ENCODE results near the gene FNDC8.
A peak's percentile ranks its signal among the peaks of the same experiment; 100 is the strongest.

The FNDC8 gene

GRCh38 chr17:35121315-35121714 lies at the start of gene FNDC8:
Gene FNDC8, plus strand, starts transcription at chr17:35121615. Its CDS starts 79 bp downstream, at chr17:35121694.
- no peak for TF ChIP-seq POLR2A (IDR thresholded peaks at IDR 0.05; ENCODE audit: low read depth, low read length)
- DNase-seq (ENCODE audit: insufficient read length, low spot score) (no peak), FAIRE-seq (no peak)

DNA sequence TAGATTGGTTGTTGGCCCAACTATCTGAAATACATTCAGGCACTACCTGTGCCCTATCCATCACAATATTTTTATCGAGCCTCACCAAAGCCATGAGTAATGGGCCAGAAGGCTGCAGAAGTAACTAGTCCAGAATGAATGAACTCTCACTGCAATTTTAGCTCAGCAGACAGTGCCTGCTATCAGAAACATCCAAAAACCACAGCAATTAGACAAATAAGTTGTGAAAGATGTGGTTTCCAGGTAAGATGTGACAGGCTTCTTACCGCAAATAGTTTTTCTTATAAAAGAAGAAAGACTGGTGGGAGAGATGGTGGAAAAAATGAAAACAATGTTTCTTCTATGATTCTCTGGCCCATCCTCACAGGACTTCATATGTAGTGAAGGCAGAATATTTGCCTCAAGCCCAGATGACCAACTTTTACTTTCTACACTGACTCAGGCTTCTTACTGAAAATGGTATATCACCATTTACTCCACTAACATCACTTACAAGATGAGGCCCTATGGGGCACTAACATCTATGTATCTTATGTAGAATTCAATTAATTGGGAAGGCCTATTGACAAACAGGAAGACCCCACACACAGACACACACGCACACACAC lies 48.1 kb upstream of the FNDC8 start:
- FAIRE-seq: no peak
- no peak for DNase-seq (ENCODE audit: insufficient read length, low spot score)
- no peak for TF ChIP-seq POLR2A (IDR thresholded peaks at IDR 0.05; ENCODE audit: low read depth, low read length)

DNA sequence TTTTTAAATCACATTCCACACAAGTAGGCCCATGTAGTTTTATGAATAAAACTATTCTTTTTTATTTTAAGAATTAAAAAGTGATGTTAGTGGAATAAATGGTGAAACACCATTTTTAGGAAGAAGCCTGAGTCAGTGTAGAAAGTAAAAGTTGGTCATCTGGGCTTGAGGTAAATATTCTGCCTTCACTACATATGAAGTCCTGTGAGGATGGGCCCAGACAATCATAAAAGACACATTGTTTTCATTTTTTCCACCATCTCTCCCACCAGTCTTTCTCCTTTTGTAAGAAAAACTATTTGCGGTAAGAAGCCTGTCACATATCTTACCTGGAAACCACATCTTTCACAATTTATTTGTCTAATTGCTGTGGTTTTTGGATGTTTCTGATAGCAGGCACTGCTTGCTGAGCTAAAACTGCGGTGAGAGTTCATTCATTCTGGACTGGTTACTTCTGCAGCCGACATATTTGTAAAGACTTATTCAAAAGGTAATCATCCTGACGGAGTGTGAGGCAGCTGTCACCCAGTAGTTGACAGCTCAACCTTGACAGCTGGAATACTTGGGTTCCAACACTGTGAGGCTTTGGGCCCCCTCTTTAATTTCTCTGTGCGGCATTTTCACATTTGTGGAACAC lies 47.3 kb upstream of the FNDC8 start:
- no peak for TF ChIP-seq POLR2A (IDR thresholded peaks at IDR 0.05; ENCODE audit: low read depth, low read length)
- DNase-seq (ENCODE audit: insufficient read length, low spot score) (no peak), FAIRE-seq (no peak)

- no peak for TF ChIP-seq POLR2A (IDR thresholded peaks at IDR 0.05; ENCODE audit: low read depth, low read length)
- DNase-seq (ENCODE audit: insufficient read length, low spot score) (no peak), FAIRE-seq (no peak)
Observed at GRCh38 chr17:35074711-35075707, 46.4 kb upstream of the FNDC8 start.

DNA sequence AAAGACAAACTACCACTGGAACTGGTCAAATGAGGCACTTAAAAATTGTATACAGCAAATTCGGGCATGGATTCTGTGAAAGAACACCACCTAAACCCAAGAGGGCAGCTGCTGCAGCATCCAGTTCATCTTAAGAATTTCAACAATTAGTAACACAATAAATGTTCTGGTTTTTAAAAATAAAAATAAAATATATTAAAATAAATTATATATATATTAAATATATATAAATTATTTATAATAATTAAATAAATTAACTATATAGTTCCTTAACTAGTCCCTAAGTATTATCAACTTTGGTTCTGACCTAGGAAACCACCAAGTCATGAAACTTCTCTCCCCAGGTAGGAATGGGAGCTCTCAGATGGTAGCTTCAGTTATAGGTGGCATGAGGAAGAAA lies 44.5 kb upstream of the FNDC8 start:
- FAIRE-seq: no peak
- no peak for DNase-seq (ENCODE audit: insufficient read length, low spot score)
- no peak for TF ChIP-seq POLR2A (IDR thresholded peaks at IDR 0.05; ENCODE audit: low read depth, low read length)

- DNase-seq (ENCODE audit: insufficient read length, low spot score): no peak
- no peak for TF ChIP-seq POLR2A (IDR thresholded peaks at IDR 0.05; ENCODE audit: low read depth, low read length)
- FAIRE-seq: no peak
Observed at GRCh38 chr17:35079547-35080423, 41.6 kb upstream of the FNDC8 start.

DNA sequence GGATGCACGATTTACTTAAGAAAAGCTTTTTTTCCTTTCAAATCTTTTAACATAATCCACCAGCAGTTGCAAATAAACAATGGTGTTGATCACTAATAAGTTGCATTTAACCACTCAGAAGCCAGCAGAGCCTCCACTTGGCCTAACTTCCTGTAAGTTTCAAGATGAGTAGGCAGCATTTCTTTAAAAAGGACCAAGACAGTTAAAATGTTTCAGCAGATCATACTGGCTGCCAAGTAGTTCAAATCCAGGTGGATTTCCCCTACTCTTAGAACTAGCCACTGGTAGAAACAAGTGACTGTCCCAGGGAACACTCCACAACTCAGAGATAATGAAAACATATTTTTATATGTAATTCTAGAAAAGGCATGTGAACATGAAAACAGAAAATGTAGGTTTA lies 40.9 kb upstream of the FNDC8 start:
- TF ChIP-seq POLR2A (IDR thresholded peaks at IDR 0.05; ENCODE audit: low read depth, low read length): no peak
- no peak for FAIRE-seq

GRCh38 chr17:35081638-35082037 lies 39.8 kb upstream of the FNDC8 start:
- FAIRE-seq (no peak), DNase-seq (ENCODE audit: insufficient read length, low spot score) (no peak)
- TF ChIP-seq POLR2A (IDR thresholded peaks at IDR 0.05; ENCODE audit: low read depth, low read length): no peak

More for the DNA sequence above, 40.9 kb upstream of the FNDC8 start:
- DNase-seq (ENCODE audit: insufficient read length, low spot score): no peak

DNA sequence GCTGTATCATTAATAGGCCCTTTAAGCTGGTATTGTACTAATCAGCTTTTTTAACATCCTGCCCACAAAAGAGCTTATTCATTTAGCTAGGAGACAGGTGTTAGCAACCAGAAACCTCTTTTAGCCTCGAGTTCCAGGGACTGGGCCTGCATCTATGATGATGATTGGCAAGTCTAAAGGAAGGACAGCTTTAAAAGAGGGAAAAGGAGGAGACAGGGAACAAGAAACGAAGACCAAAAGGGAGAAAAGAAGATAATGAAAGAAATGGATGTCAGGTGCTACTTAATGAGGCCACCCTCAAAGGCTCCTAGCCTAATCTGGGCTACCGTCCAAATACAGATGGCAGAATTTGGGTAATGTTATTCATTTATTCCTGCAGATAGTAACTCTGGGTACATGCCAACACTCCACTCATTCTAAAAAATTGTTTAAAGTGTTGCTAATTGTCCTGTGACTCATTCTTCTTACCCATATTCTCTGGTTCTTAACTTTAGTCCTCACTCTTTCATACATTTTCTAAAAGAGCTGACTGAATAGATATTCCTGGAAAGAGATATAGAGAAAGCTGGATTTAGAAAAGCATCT lies 39.2 kb upstream of the FNDC8 start:
- no peak for TF ChIP-seq POLR2A (IDR thresholded peaks at IDR 0.05; ENCODE audit: low read depth, low read length)
- DNase-seq (ENCODE audit: insufficient read length, low spot score) (peak; percentile 16), FAIRE-seq (peak; percentile 57)

- DNase-seq (ENCODE audit: insufficient read length, low spot score): no peak
- no peak for FAIRE-seq
- no peak for TF ChIP-seq POLR2A (IDR thresholded peaks at IDR 0.05; ENCODE audit: low read depth, low read length)
Observed at GRCh38 chr17:35083071-35083470, 38.3 kb upstream of the FNDC8 start.

DNA sequence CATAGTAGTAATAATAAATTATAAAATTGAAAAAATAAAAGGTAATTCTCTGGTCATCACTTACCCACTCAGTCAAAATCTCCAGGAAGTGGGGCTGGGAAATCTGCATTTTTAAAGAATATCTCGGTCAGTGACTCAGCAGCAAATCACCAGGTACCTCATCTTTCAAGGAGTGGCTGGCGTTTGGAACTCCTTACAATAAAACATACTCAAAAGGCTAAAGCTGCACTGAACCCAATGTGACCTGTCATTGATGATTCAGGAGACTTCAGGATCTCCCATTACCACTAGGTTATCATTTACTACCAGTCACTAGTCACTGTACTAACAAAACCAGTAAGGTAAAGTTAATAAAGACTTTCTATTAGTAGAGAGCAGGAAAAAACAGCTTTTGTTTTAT lies 36.4 kb upstream of the FNDC8 start:
- FAIRE-seq: no peak
- no peak for TF ChIP-seq POLR2A (IDR thresholded peaks at IDR 0.05; ENCODE audit: low read depth, low read length)

DNA sequence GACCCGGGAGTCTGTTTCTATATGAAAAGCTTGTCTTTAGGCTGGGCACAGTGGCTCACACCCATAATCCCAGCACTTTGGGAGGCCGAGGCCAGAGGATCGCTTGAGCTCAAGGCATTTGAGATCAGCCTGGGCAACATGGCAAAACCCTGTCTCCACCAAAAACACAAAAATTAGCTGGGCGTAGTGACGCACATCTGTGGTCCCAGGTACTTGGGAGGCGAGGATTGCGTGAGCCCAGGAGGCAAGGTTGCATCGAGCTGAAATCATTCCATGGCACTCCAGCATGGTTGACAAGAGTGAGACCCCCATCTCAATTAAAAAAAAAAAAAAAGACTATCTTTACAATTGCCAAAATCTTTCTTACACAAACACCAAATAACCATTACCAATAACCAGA lies 35.3 kb upstream of the FNDC8 start:
- no peak for TF ChIP-seq POLR2A (IDR thresholded peaks at IDR 0.05; ENCODE audit: low read depth, low read length)
- no peak for FAIRE-seq
- no peak for DNase-seq (ENCODE audit: insufficient read length, low spot score)

More for the DNA sequence above, 36.4 kb upstream of the FNDC8 start:
- DNase-seq (ENCODE audit: insufficient read length, low spot score): peak; percentile 49

Measured in H54 (cell line).